UCSD-AML1 (cell line): ENCODE results near the gene PRND.

ENCODE experiments used
- DNase-seq: peaks from one replicate; lab custom pipeline; 2025; ENCODE audit not compliant: unreplicated experiment; lab: John Stamatoyannopoulos, UW

The PRND gene

DNA sequence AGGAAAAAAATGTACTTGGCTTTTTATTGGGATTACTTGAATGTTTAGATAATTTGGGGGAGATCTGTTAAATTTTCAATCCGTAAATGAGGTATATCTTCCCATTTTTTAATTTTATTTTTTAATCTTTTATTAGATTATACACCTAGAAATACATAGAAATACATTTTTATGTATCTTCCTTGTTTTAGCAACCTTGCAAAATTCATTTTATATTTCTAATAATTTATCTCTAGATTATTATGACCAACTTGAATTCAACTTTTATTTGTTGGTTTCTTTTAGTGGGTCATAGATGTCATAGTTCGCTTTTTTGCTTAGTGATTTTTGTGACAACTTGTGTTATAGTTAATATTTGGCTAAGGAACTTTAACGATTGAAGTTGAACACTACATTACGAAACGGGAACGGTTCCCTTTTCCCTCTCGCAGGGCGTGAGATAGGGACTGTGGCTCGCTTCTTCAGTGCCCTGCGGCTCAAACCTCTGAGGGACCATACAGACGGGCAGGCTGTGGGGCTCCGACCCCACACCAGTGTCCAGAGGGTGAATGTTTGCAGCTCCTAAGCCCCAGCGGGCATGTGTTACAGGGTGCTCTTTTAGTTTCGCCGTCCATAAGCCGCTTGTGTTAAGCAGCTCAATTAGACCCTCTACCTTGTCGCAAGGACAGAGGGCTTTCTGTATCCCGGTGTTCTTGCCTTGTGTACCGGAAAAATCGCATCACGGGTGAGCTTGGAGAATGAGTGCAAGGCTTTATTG lies 53.8 kb downstream of the PRND start:
- no peak for DNase-seq

- DNase-seq: no peak
Measured at GRCh38 chr20:4776079-4776630, 54.4 kb downstream of the PRND start.
